A549 (cell line): Measurements from ENCODE around the gene BANP.

ENCODE experiments used
- CTCF ChIP-seq: fragments of >200 bp; sonication (Bioruptor Twin); formaldehyde crosslinking; IDR thresholded peaks from 3 replicates; pipeline ENCODE4 v1.5.1; 2016
- E2F6 ChIP-seq: IDR thresholded peaks from 2 replicates; pipeline ENCODE4 v1.6.1; 2012; ENCODE audit warnings: low read depth, borderline replicate concordance
- HDAC2 ChIP-seq: fragments of 200-600 bp; sonication (generic); IDR thresholded peaks from 2 replicates; pipeline ENCODE4 v1.6.1; 2016
- JUNB ChIP-seq: fragments of >200 bp; sonication (Bioruptor Twin); formaldehyde crosslinking; IDR thresholded peaks from 2 replicates; pipeline ENCODE4 v1.6.1; 2016
- MAZ ChIP-seq: fragments of 150-350 bp; IDR thresholded peaks from 2 replicates; pipeline ENCODE4 v1.6.1; 2014; ENCODE audit warnings: antibody characterized with exemption, low read depth, low read length, borderline replicate concordance
- NFE2L2 ChIP-seq: fragments of 150-350 bp; conservative IDR thresholded peaks from 2 replicates; pipeline ENCODE4 v1.6.1; 2014; ENCODE audit warnings: low read length
- POLR2A ChIP-seq: IDR thresholded peaks from 2 replicates; pipeline ENCODE4 v1.6.1; 2012; ENCODE audit warnings: mild to moderate bottlenecking, low read length

- TF ChIP-seq POLR2A, result no peak
- no peak for TF ChIP-seq NFE2L2
- TF ChIP-seq MAZ, result no peak
- no peak for TF ChIP-seq E2F6
- TF ChIP-seq CTCF, result no peak
- no peak for TF ChIP-seq HDAC2
- no peak for TF ChIP-seq JUNB
Observed at GRCh38 chr16:87952751-87953150, 1.5 kb downstream of the BANP start.
